IMR-90 (cell line): ENCODE measurements around the gene KDM1A. TPM values are rescaled to one million over a fixed set of nuclear protein-coding genes. Genes with fewer than 3 reads are reported as not detected.

Experiments used
- ATAC-seq: fragments of 200-7000 bp; cut with Tn5 transposase; 2 replicates; pipeline ENCODE4 v1.9.1; 2020; ENCODE audit warnings: low read depth, mild to moderate bottlenecking, moderate library complexity
- BruUV-seq: library from RNA; stranded (reverse); fragments of 400-500 nt; replicated peaks from 2 replicates; lab custom pipeline; 2021; lab: Mats Ljungman, UMichigan
- CTCF ChIA-PET: fragments of 300-600 bp; formaldehyde crosslinking; extraction: SDS; loops from one replicate; lab custom pipeline; 2021; ENCODE audit warnings: antibody characterized with exemption; lab: Yijun Ruan, JAX
- POLR2A ChIA-PET: fragments of 300-600 bp; sonication (Branson Sonifier 250); formaldehyde crosslinking; loops from one replicate; lab custom pipeline; 2022; ENCODE audit warnings: antibody characterized with exemption; ENCODE audit not compliant: unreplicated experiment; lab: Charles Lee
- DNase-seq: peaks from one replicate; pipeline ENCODE4 v3.0.0; 2013
- H2AFZ ChIP-seq: replicated peaks from 2 replicates; pipeline ENCODE3; 2013; ENCODE audit warnings: low read length, mild to moderate bottlenecking; ENCODE audit not compliant: poor library complexity
- H2AK5ac ChIP-seq: 2 replicates; pipeline ENCODE4 v1.6.1; 2013; ENCODE audit warnings: low read depth, low read length, inconsistent platforms
- H2AK9ac ChIP-seq: replicated peaks from 2 replicates; pipeline ENCODE3; 2013; ENCODE audit warnings: mild to moderate bottlenecking, low read depth, low read length, moderate library complexity; ENCODE audit not compliant: poor library complexity
- H2BK120ac ChIP-seq: 2 replicates; pipeline ENCODE4 v1.6.1; 2013; ENCODE audit warnings: low read depth, low read length, inconsistent platforms
- H2BK15ac ChIP-seq: 3 replicates; pipeline ENCODE4 v1.6.1; 2013; ENCODE audit warnings: low read depth, low read length, inconsistent platforms
- H2BK20ac ChIP-seq: 2 replicates; pipeline ENCODE4 v1.6.1; 2013; ENCODE audit warnings: low read depth, mild to moderate bottlenecking, inconsistent platforms, low read length, moderate library complexity
- H2BK5ac ChIP-seq: 2 replicates; pipeline ENCODE4 v1.6.1; 2013; ENCODE audit warnings: mild to moderate bottlenecking, low read depth, low read length, inconsistent platforms; ENCODE audit not compliant: poor library complexity, severe bottlenecking
- H3K14ac ChIP-seq: replicated peaks from 2 replicates; pipeline ENCODE4 v1.6.1; 2013; ENCODE audit warnings: low read depth, low read length, inconsistent platforms
- H3K18ac ChIP-seq: 2 replicates; pipeline ENCODE4 v1.6.1; 2013; ENCODE audit warnings: low read depth, low read length, control low read depth
- H3K23ac ChIP-seq: 2 replicates; pipeline ENCODE4 v1.6.1; 2013; ENCODE audit warnings: low read depth, low read length, inconsistent platforms
- H3K27ac ChIP-seq: 2 replicates; pipeline ENCODE4 v1.5.1; 2013; ENCODE audit warnings: mild to moderate bottlenecking, control low read depth, low read length; ENCODE audit not compliant: insufficient read depth
- H3K27me3 ChIP-seq: 2 replicates; pipeline ENCODE4 v1.6.1; 2013; ENCODE audit warnings: low read length; ENCODE audit not compliant: control insufficient read depth, insufficient read depth
- H3K36me3 ChIP-seq: 2 replicates; pipeline ENCODE4 v1.6.1; 2013; ENCODE audit warnings: low read length, mixed read lengths; ENCODE audit not compliant: control insufficient read depth, insufficient read depth
- H3K4ac ChIP-seq: 2 replicates; pipeline ENCODE4 v1.6.1; 2013; ENCODE audit warnings: low read depth, low read length, inconsistent platforms
- H3K4me1 ChIP-seq: 2 replicates; pipeline ENCODE4 v1.6.1; 2013; ENCODE audit warnings: low read length, mixed read lengths; ENCODE audit not compliant: control insufficient read depth, insufficient read depth
- H3K4me2 ChIP-seq: 2 replicates; pipeline ENCODE4 v1.6.1; 2013; ENCODE audit warnings: low read depth, mild to moderate bottlenecking, control low read depth, low read length, moderate library complexity
- H3K4me3 ChIP-seq: 2 replicates; pipeline ENCODE4 v1.5.1; 2013; ENCODE audit warnings: low read depth, mild to moderate bottlenecking, control low read depth, low read length, moderate library complexity; ENCODE audit not compliant: insufficient read depth
- H3K56ac ChIP-seq: 2 replicates; pipeline ENCODE4 v1.6.1; 2013; ENCODE audit warnings: low read length, inconsistent platforms; ENCODE audit not compliant: insufficient read depth; ENCODE audit errors: extremely low read depth
- H3K79me1 ChIP-seq, 2 experiments: 2 replicates each; pipeline ENCODE4 v1.6.1; 2013; ENCODE audit warnings: low read length in 2 of 2, inconsistent platforms in 1 of 2, low read depth in 1 of 2
- H3K9ac ChIP-seq: 2 replicates; pipeline ENCODE4 v1.6.1; 2013; ENCODE audit warnings: low read depth, low read length, control low read depth
- H3K9me1 ChIP-seq: 2 replicates; pipeline ENCODE4 v1.6.1; 2013; ENCODE audit warnings: low read length, inconsistent platforms; ENCODE audit not compliant: insufficient read depth
- H3K9me3 ChIP-seq: 2 replicates; pipeline ENCODE4 v1.6.1; 2013; ENCODE audit warnings: low read length; ENCODE audit not compliant: control insufficient read depth, insufficient read depth
- H4K20me1 ChIP-seq: 2 replicates; pipeline ENCODE4 v1.6.1; 2013; ENCODE audit warnings: low read length, inconsistent platforms; ENCODE audit not compliant: insufficient read depth
- H4K5ac ChIP-seq: 2 replicates; pipeline ENCODE4 v1.6.1; 2013; ENCODE audit warnings: mild to moderate bottlenecking, low read depth, low read length, control low read depth
- H4K8ac ChIP-seq, 2 experiments: 2 replicates each; pipeline ENCODE4 v1.6.1; 2013; ENCODE audit warnings: low read depth in 2 of 2, low read length in 2 of 2, control low read depth in 1 of 2, inconsistent platforms in 1 of 2
- H4K91ac ChIP-seq: 2 replicates; pipeline ENCODE4 v1.6.1; 2013; ENCODE audit warnings: low read depth, low read length, inconsistent platforms; ENCODE audit not compliant: insufficient read depth
- BHLHE40 ChIP-seq: fragments of 150-350 bp; IDR thresholded peaks from 2 replicates; pipeline ENCODE4 v1.6.1; 2016; ENCODE audit warnings: mild to moderate bottlenecking, low read depth, low read length
- CEBPB ChIP-seq: IDR thresholded peaks from 2 replicates; pipeline ENCODE4 v1.6.1; 2012; ENCODE audit warnings: low read depth, low read length, improper control_type of control experiment
- CHD1 ChIP-seq: IDR thresholded peaks from 2 replicates; pipeline ENCODE4 v1.6.1; 2012; ENCODE audit warnings: low read depth, low read length, improper control_type of control experiment
- CTCF ChIP-seq: conservative IDR thresholded peaks from 2 replicates; pipeline ENCODE4 v1.5.1; 2012; ENCODE audit warnings: mild to moderate bottlenecking, low read depth, low read length, improper control_type of control experiment
- ELK1 ChIP-seq: fragments of 150-350 bp; IDR thresholded peaks from 2 replicates; pipeline ENCODE4 v1.6.1; 2016; ENCODE audit warnings: low read depth, mild to moderate bottlenecking, low read length, moderate library complexity, borderline replicate concordance
- FOS ChIP-seq: fragments of 150-350 bp; IDR thresholded peaks from 2 replicates; pipeline ENCODE4 v1.6.1; 2016; ENCODE audit warnings: low read depth, low read length
- MAFK ChIP-seq: IDR thresholded peaks from 2 replicates; pipeline ENCODE4 v1.6.1; 2012; ENCODE audit warnings: low read depth, low read length, improper control_type of control experiment
- MAZ ChIP-seq: IDR thresholded peaks from 2 replicates; pipeline ENCODE4 v1.6.1; 2012; ENCODE audit warnings: low read depth, mild to moderate bottlenecking, low read length, improper control_type of control experiment, moderate library complexity, borderline replicate concordance
- MXI1 ChIP-seq: IDR thresholded peaks from 2 replicates; pipeline ENCODE4 v1.6.1; 2012; ENCODE audit warnings: low read depth, mild to moderate bottlenecking, low read length, moderate library complexity, borderline replicate concordance
- NFE2L2 ChIP-seq: fragments of 150-350 bp; IDR thresholded peaks from 2 replicates; pipeline ENCODE4 v1.6.1; 2016; ENCODE audit warnings: low read depth, mild to moderate bottlenecking, low read length
- POLR2A ChIP-seq: IDR thresholded peaks from 2 replicates; pipeline ENCODE4 v1.6.1; 2012; ENCODE audit warnings: mild to moderate bottlenecking, low read depth, low read length
- RAD21 ChIP-seq: IDR thresholded peaks from 2 replicates; pipeline ENCODE4 v1.6.1; 2012; ENCODE audit warnings: low read length, improper control_type of control experiment
- RCOR1 ChIP-seq: IDR thresholded peaks from 2 replicates; pipeline ENCODE4 v1.6.1; 2012; ENCODE audit warnings: mild to moderate bottlenecking, low read length, improper control_type of control experiment; ENCODE audit not compliant: insufficient replicate concordance
- SMC3 ChIP-seq: fragments of 150-350 bp; IDR thresholded peaks from 2 replicates; pipeline ENCODE4 v1.6.1; 2016; ENCODE audit warnings: low read depth, mild to moderate bottlenecking, antibody characterized with exemption, low read length, moderate library complexity
- USF2 ChIP-seq: fragments of 150-350 bp; IDR thresholded peaks from 2 replicates; pipeline ENCODE4 v1.6.1; 2017; ENCODE audit warnings: mild to moderate bottlenecking, antibody characterized with exemption, low read length, low read depth
- WGBS, 2 experiments: methylation state at CpG; one replicate each; pipeline versions ENCODE4 v1.1.5 to v1.1.7; 2013; ENCODE audit warnings: missing lambda C conversion rate in 2 of 2; ENCODE audit not compliant: insufficient read length in 1 of 2; ENCODE audit errors: extremely low coverage in 2 of 2; 5-methylcytosine and 5-hydroxymethylcytosine counted together
- dilution Hi-C: fragments of 300-500 bp; cut with HindIII; formaldehyde crosslinking; loops from one replicate; pipeline ENCODE4 v1.14.3; 2018; ENCODE audit warnings: low sequenced_read_pairs; ENCODE audit not compliant: unreplicated experiment
- in situ Hi-C: fragments of 300-500 bp; cut with MboI; formaldehyde crosslinking; loops from 3 replicates; pipeline ENCODE4 v1.14.3; 2019; ENCODE audit warnings: low sequenced_read_pairs, inconsistent platforms, mixed read lengths
- intact Hi-C: fragments of 100-400 bp; cut with micrococcal nuclease; formaldehyde crosslinking; loops from 2 replicates; pipeline ENCODE4 v1.10.0; 2022
- polyA plus RNA-seq, 3 experiments: library from polyadenylated mRNA; depleted of rRNA; stranded (reverse); fragments of >200 nt; gene quantifications; 2 replicates each; pipeline ENCODE4 v1.2.3, GENCODE V29; 2012; ENCODE audit warnings: low replicate concordance in 1 of 3
- total RNA-seq: library from RNA; depleted of rRNA; stranded (reverse); fragments of >200 nt; gene quantifications from 2 replicates; pipeline ENCODE4 v1.2.3, GENCODE V29; 2012

Gene KDM1A
- total and polyA plus RNA-seq, 2 of the 4 experiments (the other 2 are of a cell fraction), result 58.7 to 104 TPM

- Histone ChIP-seq H3K9ac (no peak overlapping the region), H3K23ac (0 out of 2 replicates have a peak overlapping the region, but pooled peaks have one; percentile 33), H3K4me3 (no peak overlapping the region), H3K4ac (no peak overlapping the region), H4K5ac (no peak overlapping the region), H4K20me1 (peaks cover 57% of the 10 kb centered on the region), H3K36me3 (no peaks in the 10 kb centered on the region), H2BK5ac (no peak overlapping the region), H2BK20ac (no peak overlapping the region), H3K14ac (no peak overlapping the region), H3K9me3 (no peaks in the 10 kb centered on the region), H4K8ac (no peak overlapping the region), H3K79me1 (peaks cover 0 to 57% of the 10 kb centered on the region in 2 experiments; a peak in 2 of 4 replicates), H2AFZ (no peak overlapping the region), H2BK120ac (no peak overlapping the region), H2AK5ac (no peak overlapping the region), H3K4me1 (peaks cover 2% of the 10 kb centered on the region; the same call in 1 of the 2 replicates), H3K56ac (no peak overlapping the region), H2BK15ac (no peak overlapping the region), H3K4me2 (no peak overlapping the region; the same call in 1 of the 2 replicates), H3K9me1 (peaks cover 7% of the 10 kb centered on the region; the same call in 1 of the 2 replicates), H4K91ac (no peak overlapping the region), H3K27ac (no peak overlapping the region), H3K27me3 (no peaks in the 10 kb centered on the region), H3K18ac (no peak overlapping the region), H2AK9ac (no peak overlapping the region)
- ChIA-PET POLR2A (no interaction called here), CTCF (no interaction called here)
- DNase-seq (no peak), ATAC-seq (no peak)
- in situ Hi-C loops, result no loop called here
- dilution Hi-C loops, result no loop called here
- WGBS, 2 experiments, result no CpG with 5 or more reads among the region's 2 CpGs
- intact Hi-C loops, result loop anchor here (2.0 kb wide), 1 partner anchor 15 kb away; no protein-coding TSS in a partner anchor
- TF ChIP-seq RCOR1 (no peak), ELK1 (no peak), MXI1 (no peak), FOS (no peak), RAD21 (no peak), CHD1 (no peak), SMC3 (no peak), POLR2A (no peak), CTCF (no peak), CEBPB (no peak), MAFK (no peak), MAZ (no peak), BHLHE40 (no peak), USF2 (no peak), NFE2L2 (no peak)
- BruUV-seq, result no TSS peak
These were observed 2.6 kb downstream of the KDM1A start for GRCh38 chr1:23021834-23022233.
